CD14-positive monocyte (primary cell): ENCODE results near the gene IFRD2. TPM values are rescaled to one million over a fixed set of nuclear protein-coding genes. Genes with fewer than 3 reads are reported as not detected.

Source experiments
- DNase-seq, 3 donors: peaks; one replicate each; pipeline ENCODE4 v3.0.0-alpha.2; 2011 to 2022
- H2AFZ ChIP-seq: 2 replicates; pipeline ENCODE4 v1.6.0; 2012; ENCODE audit warnings: mild to moderate bottlenecking, low read depth, low read length, inconsistent platforms; ENCODE audit not compliant: insufficient read depth, poor library complexity, severe bottlenecking
- H3K27ac ChIP-seq, 2 donors: 1 replicate in 1 of 2; 2 replicates in 1 of 2; pipeline ENCODE4 v1.5.1; 2012 to 2013; ENCODE audit warnings: low read length in 2 of 2, control low read depth in 1 of 2, inconsistent platforms in 1 of 2, low read depth in 1 of 2, mild to moderate bottlenecking in 1 of 2
- H3K27me3 ChIP-seq, 2 donors: one replicate each; pipeline versions ENCODE4 v1.6.0 to v1.6.1; 2011 to 2013; ENCODE audit warnings: low read length in 2 of 2; ENCODE audit not compliant: control insufficient read depth in 2 of 2, insufficient read depth in 2 of 2
- H3K36me3 ChIP-seq, 2 donors: replicated peaks in 1 of 2; 1 replicate in 1 of 2; 2 replicates in 1 of 2; pipeline versions ENCODE4 v1.5.1 to v1.6.1; 2012 to 2013; ENCODE audit warnings: low read length in 2 of 2, control low read depth in 1 of 2, inconsistent platforms in 1 of 2, mild to moderate bottlenecking in 1 of 2; ENCODE audit not compliant: insufficient read depth in 2 of 2, control insufficient read depth in 1 of 2
- H3K4me1 ChIP-seq, 2 donors: 1 replicate in 1 of 2; 2 replicates in 1 of 2; pipeline versions ENCODE4 v1.5.1 to v1.6.1; 2012 to 2013; ENCODE audit warnings: low read length in 2 of 2, control low read depth in 1 of 2, inconsistent platforms in 1 of 2, mild to moderate bottlenecking in 1 of 2, moderate library complexity in 1 of 2; ENCODE audit not compliant: insufficient read depth in 2 of 2, control insufficient read depth in 1 of 2
- H3K4me2 ChIP-seq: replicated peaks from 2 replicates; pipeline ENCODE3; 2012; ENCODE audit warnings: low read length, moderate library complexity, mild to moderate bottlenecking; ENCODE audit not compliant: poor library complexity, severe bottlenecking; ENCODE audit errors: extremely low read depth
- H3K4me3 ChIP-seq, 3 experiments: fragments of 200-600 bp in 1 of 3; sonication (generic) in 1 of 3; replicated peaks in 1 of 3; 1 replicate in 2 of 3; 2 replicates in 1 of 3; pipeline ENCODE4 v1.5.1; 2011 to 2013; ENCODE audit warnings: low read length in 3 of 3, mild to moderate bottlenecking in 3 of 3, control low read depth in 2 of 3, low read depth in 2 of 3, inconsistent platforms in 1 of 3, moderate library complexity in 1 of 3
- H3K79me2 ChIP-seq: 2 replicates; pipeline ENCODE4 v1.6.0; 2012; ENCODE audit warnings: mild to moderate bottlenecking, control low read depth, inconsistent platforms, low read length, moderate library complexity; ENCODE audit not compliant: insufficient read depth
- H3K9ac ChIP-seq: 2 replicates; pipeline ENCODE4 v1.6.0; 2017; ENCODE audit warnings: low read length, mild to moderate bottlenecking; ENCODE audit not compliant: insufficient read depth, poor library complexity, severe bottlenecking
- H3K9me3 ChIP-seq, 2 donors: replicated peaks in 1 of 2; 1 replicate in 1 of 2; 2 replicates in 1 of 2; pipeline versions ENCODE4 v1.5.1 to v1.6.1; 2012 to 2013; ENCODE audit warnings: low read length in 2 of 2, control low read depth in 1 of 2; ENCODE audit not compliant: control insufficient read depth in 1 of 2, insufficient read depth in 1 of 2
- H4K20me1 ChIP-seq: 2 replicates; pipeline ENCODE4 v1.6.0; 2012; ENCODE audit warnings: mild to moderate bottlenecking, low read length, control low read depth, moderate library complexity; ENCODE audit not compliant: insufficient read depth
- H3K27ac Mint-ChIP-seq, 7 donors: one replicate each; pipeline ENCODE4 v1.8.0; 2020; ENCODE audit warnings: mild to moderate bottlenecking in 7 of 7, mixed read lengths in 7 of 7, moderate library complexity in 6 of 7, inconsistent platforms in 2 of 7
- H3K27me3 Mint-ChIP-seq, 3 donors: one replicate each; pipeline ENCODE4 v1.8.0; 2021 to 2022; ENCODE audit warnings: low read depth in 3 of 3, mild to moderate bottlenecking in 3 of 3, mixed read lengths in 3 of 3, moderate library complexity in 3 of 3, inconsistent platforms in 1 of 3
- H3K36me3 Mint-ChIP-seq, 2 donors: one replicate each; pipeline ENCODE4 v1.8.0; 2020; ENCODE audit warnings: mixed read lengths in 2 of 2, inconsistent platforms in 1 of 2, mild to moderate bottlenecking in 1 of 2
- H3K4me1 Mint-ChIP-seq: one replicate; pipeline ENCODE4 v1.8.0; 2020; ENCODE audit warnings: mild to moderate bottlenecking, mixed read lengths
- H3K4me3 Mint-ChIP-seq, 2 donors: one replicate each; pipeline ENCODE4 v1.8.0; 2020; ENCODE audit warnings: mild to moderate bottlenecking in 2 of 2, mixed read lengths in 2 of 2, moderate library complexity in 1 of 2
- H3K9me3 Mint-ChIP-seq, 7 donors: one replicate each; pipeline ENCODE4 v1.8.0; 2020 to 2022; ENCODE audit warnings: mixed read lengths in 7 of 7, mild to moderate bottlenecking in 6 of 7, moderate library complexity in 6 of 7, inconsistent platforms in 2 of 7
- whole genome bisulfite sequencing: methylation state at CpG from one replicate; pipeline ENCODE4 v1.1.5; 2013; ENCODE audit warnings: missing lambda C conversion rate; ENCODE audit not compliant: insufficient coverage; 5-methylcytosine and 5-hydroxymethylcytosine counted together
- intact Hi-C, 2 donors: fragments of 100-400 bp; cut with micrococcal nuclease; formaldehyde crosslinking; loops; one replicate each; pipeline versions ENCODE4 v1.15.0 to v1.15.1; 2023
- polyA plus RNA-seq, 3 donors: library from polyadenylated mRNA; depleted of rRNA in 1 of 3; unstranded in 2 of 3; stranded (reverse) in 1 of 3; fragments of 300-500 nt in 2 of 3; fragments of >200 nt in 1 of 3; fragmentation: Illumina TruSeq in 2 of 3; gene quantifications; 1 replicate in 2 of 3; 2 replicates in 1 of 3; pipeline ENCODE4 v1.2.3, GENCODE V29; 2012 to 2021
- TF ChIP-seq, protein P1 (sequence below): fragments of 200-600 bp; IDR thresholded peaks from one replicate; pipeline ENCODE4 v1.8.0; 2022; ENCODE audit warnings: antibody characterized with exemption, mild to moderate bottlenecking

IFRD2 gene
- polyA plus RNA-seq, 3 donors, result 17.1 to 35.1 (median 23.3) TPM

DNA sequence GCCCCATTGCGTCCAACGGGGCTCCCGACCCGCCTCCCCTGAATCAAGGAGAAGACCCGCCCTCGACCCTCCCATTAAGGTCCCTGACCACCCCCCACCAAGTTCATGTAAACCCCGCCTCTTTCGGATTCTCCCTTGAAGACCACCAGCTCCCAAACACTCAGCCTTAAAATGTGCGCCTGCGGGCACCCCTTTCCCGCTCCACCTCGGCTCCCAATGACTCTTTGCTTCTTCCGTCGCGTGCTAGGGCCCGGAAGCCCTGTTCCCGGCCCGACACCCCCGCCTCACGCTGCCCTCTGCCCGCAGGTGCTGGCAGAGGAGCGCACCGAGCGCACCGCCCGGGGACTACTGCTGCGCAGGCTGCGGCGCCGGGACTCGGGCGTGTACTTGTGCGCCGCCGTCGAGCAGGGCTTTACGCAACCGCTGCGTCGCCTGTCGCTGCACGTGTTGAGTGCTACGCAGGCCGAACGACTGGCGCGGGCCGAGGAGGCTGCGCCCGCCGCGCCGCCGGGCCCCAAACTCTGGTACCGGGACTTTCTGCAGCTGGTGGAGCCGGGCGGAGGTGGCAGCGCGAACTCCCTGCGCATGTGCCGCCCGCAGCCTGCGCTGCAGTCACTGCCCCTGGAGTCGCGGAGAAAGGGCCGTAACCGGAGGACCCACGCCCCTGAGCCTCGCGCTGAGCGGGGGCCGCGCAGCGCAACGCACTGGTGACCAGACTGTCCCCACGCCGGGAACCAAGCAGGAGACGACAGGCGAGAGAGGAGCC lies 16.1 kb downstream of the IFRD2 start:
- 10% methylated on average over 79 of the region's 79 CpGs for WGBS
- no peak overlapping the region for H3K27ac ChIP-seq
- TF ChIP-seq, protein P1, sequence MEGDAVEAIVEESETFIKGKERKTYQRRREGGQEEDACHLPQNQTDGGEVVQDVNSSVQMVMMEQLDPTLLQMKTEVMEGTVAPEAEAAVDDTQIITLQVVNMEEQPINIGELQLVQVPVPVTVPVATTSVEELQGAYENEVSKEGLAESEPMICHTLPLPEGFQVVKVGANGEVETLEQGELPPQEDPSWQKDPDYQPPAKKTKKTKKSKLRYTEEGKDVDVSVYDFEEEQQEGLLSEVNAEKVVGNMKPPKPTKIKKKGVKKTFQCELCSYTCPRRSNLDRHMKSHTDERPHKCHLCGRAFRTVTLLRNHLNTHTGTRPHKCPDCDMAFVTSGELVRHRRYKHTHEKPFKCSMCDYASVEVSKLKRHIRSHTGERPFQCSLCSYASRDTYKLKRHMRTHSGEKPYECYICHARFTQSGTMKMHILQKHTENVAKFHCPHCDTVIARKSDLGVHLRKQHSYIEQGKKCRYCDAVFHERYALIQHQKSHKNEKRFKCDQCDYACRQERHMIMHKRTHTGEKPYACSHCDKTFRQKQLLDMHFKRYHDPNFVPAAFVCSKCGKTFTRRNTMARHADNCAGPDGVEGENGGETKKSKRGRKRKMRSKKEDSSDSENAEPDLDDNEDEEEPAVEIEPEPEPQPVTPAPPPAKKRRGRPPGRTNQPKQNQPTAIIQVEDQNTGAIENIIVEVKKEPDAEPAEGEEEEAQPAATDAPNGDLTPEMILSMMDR, result no peak
- H3K4me2 ChIP-seq, result no peak overlapping the region
- H3K79me2 ChIP-seq, result no peaks in the 10 kb centered on the region
- peaks cover 45 to 64% (median 62%) of the 10 kb centered on the region in 3 donors for H3K27me3 Mint-ChIP-seq
- H3K4me3 Mint-ChIP-seq, result peak overlapping the region in 1 of 2 donors; percentile 84
- peaks cover 6 to 8% of the 10 kb centered on the region in 2 donors for H3K36me3 Mint-ChIP-seq
- peaks cover 26% of the 10 kb centered on the region for H3K4me1 Mint-ChIP-seq
- intact Hi-C loops, result no loop called here
- no peak overlapping the region for H3K9ac ChIP-seq
- peaks cover 3 to 11% of the 10 kb centered on the region in 2 donors for H3K9me3 ChIP-seq
- peak in 1 of 3 donors; percentile 49 for DNase-seq
- H3K27ac Mint-ChIP-seq, result no peak overlapping the region
- peaks cover 16 to 34% of the 10 kb centered on the region in 2 donors for H3K4me1 ChIP-seq
- no peaks in the 10 kb centered on the region for H4K20me1 ChIP-seq
- H3K9me3 Mint-ChIP-seq, result peaks cover 0 to 18% (median 13%) of the 10 kb centered on the region in 7 donors
- no peak overlapping the region for H2AFZ ChIP-seq
- H3K27me3 ChIP-seq, result peaks cover 24 to 50% of the 10 kb centered on the region in 2 donors
- no peaks in the 10 kb centered on the region for H3K36me3 ChIP-seq
- H3K4me3 ChIP-seq, result no peak overlapping the region

DNA sequence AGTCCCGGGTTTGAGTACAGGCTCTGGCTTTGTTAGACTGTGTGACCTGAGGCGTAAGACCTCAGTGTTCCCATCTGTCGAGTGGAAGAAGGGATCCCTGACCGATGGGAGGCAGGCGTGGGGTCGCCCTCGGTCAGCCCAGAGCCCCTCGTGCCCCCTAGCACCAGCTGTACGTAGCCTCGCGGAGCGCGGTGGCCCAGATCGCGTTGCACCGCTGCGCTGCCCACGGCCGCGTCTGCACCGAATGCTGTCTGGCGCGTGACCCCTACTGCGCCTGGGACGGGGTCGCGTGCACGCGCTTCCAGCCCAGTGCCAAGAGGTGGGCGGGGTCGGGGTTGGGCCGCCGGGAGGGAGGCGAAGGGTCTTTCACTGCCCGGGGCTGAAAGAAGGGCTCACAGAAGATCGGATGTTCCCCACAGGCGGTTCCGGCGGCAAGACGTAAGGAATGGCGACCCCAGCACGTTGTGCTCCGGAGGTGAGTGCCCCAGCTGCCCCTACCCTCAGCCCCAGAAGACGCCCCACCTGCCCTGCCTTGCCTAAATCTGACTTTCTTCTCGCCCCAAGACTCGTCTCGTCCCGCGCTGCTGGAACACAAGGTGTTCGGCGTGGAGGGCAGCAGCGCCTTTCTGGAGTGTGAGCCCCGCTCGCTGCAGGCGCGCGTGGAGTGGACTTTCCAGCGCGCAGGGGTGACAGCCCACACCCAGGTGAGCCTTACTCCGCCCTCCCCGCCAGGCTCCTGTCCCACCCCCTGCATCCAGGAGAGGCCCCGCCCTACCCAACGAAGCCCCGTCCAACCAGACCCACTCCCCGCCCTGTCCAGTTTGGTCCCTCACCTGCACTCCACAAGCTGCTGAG lies 16.9 kb downstream of the IFRD2 start:
- H3K36me3 Mint-ChIP-seq, result peaks cover 6 to 8% of the 10 kb centered on the region in 2 donors
- intact Hi-C loops, result no loop called here
- H3K27me3 Mint-ChIP-seq, result peaks cover 45 to 62% (median 61%) of the 10 kb centered on the region in 3 donors
- H3K4me1 ChIP-seq, result peaks cover 16 to 34% of the 10 kb centered on the region in 2 donors
- peak overlapping the region in 1 of 2 donors; percentile 84 for H3K4me3 Mint-ChIP-seq
- H3K36me3 ChIP-seq, result no peaks in the 10 kb centered on the region
- no peak overlapping the region for H3K4me3 ChIP-seq
- no peak overlapping the region for H3K27ac ChIP-seq
- H2AFZ ChIP-seq, result no peak overlapping the region
- peaks cover 24 to 50% of the 10 kb centered on the region in 2 donors for H3K27me3 ChIP-seq
- WGBS, result 4% methylated on average over 65 of the region's 65 CpGs
- peaks cover 26% of the 10 kb centered on the region for H3K4me1 Mint-ChIP-seq
- no peaks in the 10 kb centered on the region for H4K20me1 ChIP-seq
- H3K79me2 ChIP-seq, result no peaks in the 10 kb centered on the region
- DNase-seq, result no peak
- peaks cover 0 to 18% (median 13%) of the 10 kb centered on the region in 7 donors for H3K9me3 Mint-ChIP-seq
- TF ChIP-seq, protein P1, result no peak
- H3K27ac Mint-ChIP-seq, result no peak overlapping the region
- peaks cover 3 to 11% of the 10 kb centered on the region in 2 donors for H3K9me3 ChIP-seq
- no peak overlapping the region for H3K4me2 ChIP-seq
- H3K9ac ChIP-seq, result no peak overlapping the region
